ENCODE data around the gene NAV2. TPM values are rescaled to one million over a fixed set of nuclear protein-coding genes. Genes with fewer than 3 reads are reported as not detected.

Gene NAV2
- total RNA-seq, 1 donor from 2014 or later, result 31.4 TPM

GRCh38 chr11:19792510-19792909 is 79.9 kb downstream of the NAV2 start:
- Mint-ChIP-seq H3K9me3 (ENCODE audit: unreplicated experiment) (no peaks in the 10 kb centered on the region), H3K27me3 (ENCODE audit: unreplicated experiment) (no peaks in the 10 kb centered on the region), H3K36me3 (ENCODE audit: unreplicated experiment) (peaks cover 5% of the 10 kb centered on the region), H3K4me1 (ENCODE audit: unreplicated experiment) (peaks cover 3% of the 10 kb centered on the region), H3K27ac (ENCODE audit: unreplicated experiment) (no peak overlapping the region), H3K4me3 (ENCODE audit: unreplicated experiment) (no peak overlapping the region)
- DNase-seq (ENCODE audit: extremely low spot score, unreplicated experiment), result no peak
- TF ChIP-seq, protein P1, sequence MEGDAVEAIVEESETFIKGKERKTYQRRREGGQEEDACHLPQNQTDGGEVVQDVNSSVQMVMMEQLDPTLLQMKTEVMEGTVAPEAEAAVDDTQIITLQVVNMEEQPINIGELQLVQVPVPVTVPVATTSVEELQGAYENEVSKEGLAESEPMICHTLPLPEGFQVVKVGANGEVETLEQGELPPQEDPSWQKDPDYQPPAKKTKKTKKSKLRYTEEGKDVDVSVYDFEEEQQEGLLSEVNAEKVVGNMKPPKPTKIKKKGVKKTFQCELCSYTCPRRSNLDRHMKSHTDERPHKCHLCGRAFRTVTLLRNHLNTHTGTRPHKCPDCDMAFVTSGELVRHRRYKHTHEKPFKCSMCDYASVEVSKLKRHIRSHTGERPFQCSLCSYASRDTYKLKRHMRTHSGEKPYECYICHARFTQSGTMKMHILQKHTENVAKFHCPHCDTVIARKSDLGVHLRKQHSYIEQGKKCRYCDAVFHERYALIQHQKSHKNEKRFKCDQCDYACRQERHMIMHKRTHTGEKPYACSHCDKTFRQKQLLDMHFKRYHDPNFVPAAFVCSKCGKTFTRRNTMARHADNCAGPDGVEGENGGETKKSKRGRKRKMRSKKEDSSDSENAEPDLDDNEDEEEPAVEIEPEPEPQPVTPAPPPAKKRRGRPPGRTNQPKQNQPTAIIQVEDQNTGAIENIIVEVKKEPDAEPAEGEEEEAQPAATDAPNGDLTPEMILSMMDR (IDR thresholded peaks at IDR 0.05), result no peak

DNA sequence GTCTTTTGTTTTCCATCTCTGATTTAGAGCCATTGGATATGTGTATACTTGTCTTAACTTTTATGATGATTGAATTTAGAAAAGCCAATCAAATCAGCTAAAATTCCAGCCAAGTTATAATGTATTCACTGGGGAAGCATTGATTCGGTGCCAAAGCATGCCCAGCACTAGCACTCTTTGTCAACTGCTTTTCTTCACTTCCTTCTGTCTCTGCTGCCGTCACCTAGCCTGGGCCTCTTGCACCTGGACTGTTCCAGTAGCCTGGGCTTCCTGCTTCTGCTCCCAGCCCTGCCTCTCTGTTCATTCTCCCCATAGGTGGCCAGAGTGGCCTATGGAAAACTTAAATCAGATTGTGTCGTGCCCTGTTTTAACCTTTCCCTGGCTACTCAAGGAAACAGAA is 80.7 kb downstream of the NAV2 start:
- Mint-ChIP-seq H3K36me3 (ENCODE audit: unreplicated experiment) (peaks cover 5% of the 10 kb centered on the region), H3K9me3 (ENCODE audit: unreplicated experiment) (no peaks in the 10 kb centered on the region), H3K4me3 (ENCODE audit: unreplicated experiment) (no peak overlapping the region), H3K27me3 (ENCODE audit: unreplicated experiment) (no peaks in the 10 kb centered on the region), H3K27ac (ENCODE audit: unreplicated experiment) (no peak overlapping the region), H3K4me1 (ENCODE audit: unreplicated experiment) (peaks cover 3% of the 10 kb centered on the region)
- no peak for DNase-seq (ENCODE audit: extremely low spot score, unreplicated experiment)
- TF ChIP-seq, protein P1 (IDR thresholded peaks at IDR 0.05), result no peak

DNA sequence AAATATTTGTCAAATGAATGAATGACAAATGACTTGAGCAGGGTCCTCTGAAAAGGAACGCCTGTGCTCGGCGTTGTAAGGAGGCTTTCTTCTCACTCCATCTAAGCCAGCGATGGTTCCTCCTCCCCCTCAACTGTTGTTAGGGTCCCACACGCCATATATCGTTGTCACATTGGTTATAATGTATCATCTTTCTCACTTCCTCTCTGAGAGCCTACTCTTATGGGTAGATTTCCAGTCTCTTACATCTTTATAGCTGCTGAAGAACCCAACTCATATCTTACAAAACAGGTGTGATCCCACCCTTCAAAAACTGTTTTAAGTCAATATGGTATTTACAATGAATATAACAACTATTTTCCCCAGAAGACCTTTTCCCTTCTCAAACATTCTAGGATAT is 81.5 kb downstream of the NAV2 start:
- TF ChIP-seq, protein P1 (IDR thresholded peaks at IDR 0.05), result no peak

DNA sequence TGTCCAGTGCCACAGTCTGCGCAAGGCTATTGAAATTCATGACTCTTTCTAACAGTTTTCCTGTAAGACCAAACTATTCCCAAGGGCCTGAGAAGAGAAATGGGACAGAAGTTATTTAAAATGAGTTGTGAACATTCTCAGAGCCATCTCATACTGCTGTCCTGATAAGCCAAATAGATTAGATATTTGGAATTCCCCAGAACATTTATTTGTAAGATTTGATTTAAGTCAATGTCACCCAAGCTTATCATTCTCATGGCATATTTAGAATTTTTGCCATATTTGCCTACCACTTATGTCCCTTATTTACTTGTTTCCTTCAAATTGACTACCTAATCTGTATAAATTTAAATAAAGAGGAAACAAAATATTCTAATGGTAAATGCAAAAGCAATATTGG is 82.4 kb downstream of the NAV2 start:
- H3K36me3 Mint-ChIP-seq (ENCODE audit: unreplicated experiment), result peaks cover 2% of the 10 kb centered on the region
- TF ChIP-seq, protein P1 (IDR thresholded peaks at IDR 0.05), result no peak
- no peak overlapping the region for H3K27ac Mint-ChIP-seq (ENCODE audit: unreplicated experiment)
- DNase-seq (ENCODE audit: extremely low spot score, unreplicated experiment), result no peak
- no peaks in the 10 kb centered on the region for H3K9me3 Mint-ChIP-seq (ENCODE audit: unreplicated experiment)
- no peak overlapping the region for H3K4me3 Mint-ChIP-seq (ENCODE audit: unreplicated experiment)
- H3K27me3 Mint-ChIP-seq (ENCODE audit: unreplicated experiment), result no peaks in the 10 kb centered on the region
- H3K4me1 Mint-ChIP-seq (ENCODE audit: unreplicated experiment), result peaks cover 3% of the 10 kb centered on the region

More for the DNA sequence above, 81.5 kb downstream of the NAV2 start:
- Mint-ChIP-seq H3K36me3 (ENCODE audit: unreplicated experiment) (peaks cover 2% of the 10 kb centered on the region), H3K27me3 (ENCODE audit: unreplicated experiment) (no peaks in the 10 kb centered on the region), H3K4me1 (ENCODE audit: unreplicated experiment) (peaks cover 3% of the 10 kb centered on the region), H3K9me3 (ENCODE audit: unreplicated experiment) (no peaks in the 10 kb centered on the region), H3K27ac (ENCODE audit: unreplicated experiment) (no peak overlapping the region), H3K4me3 (ENCODE audit: unreplicated experiment) (no peak overlapping the region)
- no peak for DNase-seq (ENCODE audit: extremely low spot score, unreplicated experiment)

DNA sequence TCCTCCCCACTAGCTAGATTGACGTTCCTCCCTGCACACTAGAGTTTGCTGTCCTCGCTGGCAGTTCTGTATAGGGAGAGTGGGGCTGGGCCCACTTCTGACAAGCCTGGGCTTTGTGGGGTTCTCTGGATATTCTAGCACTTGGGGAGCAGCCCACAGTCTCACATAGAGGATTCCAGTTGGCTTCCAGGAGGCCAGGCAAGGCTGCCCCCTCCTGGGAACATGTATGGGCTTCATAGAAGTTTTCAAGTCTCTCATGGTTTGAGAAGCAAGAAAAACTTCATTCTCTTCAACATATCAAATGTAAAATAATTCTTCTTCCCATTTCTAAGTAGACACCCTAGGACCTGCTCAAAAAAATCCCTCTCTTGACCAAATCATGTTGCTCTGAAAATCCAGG is 87.5 kb downstream of the NAV2 start:
- Mint-ChIP-seq H3K9me3 (ENCODE audit: unreplicated experiment) (no peaks in the 10 kb centered on the region), H3K4me3 (ENCODE audit: unreplicated experiment) (no peak overlapping the region), H3K27me3 (ENCODE audit: unreplicated experiment) (no peaks in the 10 kb centered on the region), H3K36me3 (ENCODE audit: unreplicated experiment) (peaks cover 2% of the 10 kb centered on the region), H3K4me1 (ENCODE audit: unreplicated experiment) (peaks cover 3% of the 10 kb centered on the region), H3K27ac (ENCODE audit: unreplicated experiment) (no peak overlapping the region)
- no peak for DNase-seq (ENCODE audit: extremely low spot score, unreplicated experiment)
- TF ChIP-seq, protein P1 (IDR thresholded peaks at IDR 0.05), result peak; percentile 45

Data from osteocyte (in vitro differentiated cells).